D721Med (cell line): ENCODE results near the gene CRTC2.

Source experiments
- DNase-seq: peaks from one replicate; pipeline ENCODE4 v3.0.0; 2011; ENCODE audit warnings: low spot score; ENCODE audit not compliant: insufficient read length
- FAIRE-seq: peaks from 2 replicates; lab custom pipeline; 2011; peaks lifted over from hg19 to GRCh38; lab: Jason Lieb, UNC
- TF ChIP-seq, protein P1 (sequence below): IDR thresholded peaks from 2 replicates; pipeline ENCODE4 v1.5.1; 2012; ENCODE audit warnings: mild to moderate bottlenecking, control low read depth; ENCODE audit not compliant: insufficient read depth; ENCODE audit errors: missing control alignments

CRTC2 gene

DNA sequence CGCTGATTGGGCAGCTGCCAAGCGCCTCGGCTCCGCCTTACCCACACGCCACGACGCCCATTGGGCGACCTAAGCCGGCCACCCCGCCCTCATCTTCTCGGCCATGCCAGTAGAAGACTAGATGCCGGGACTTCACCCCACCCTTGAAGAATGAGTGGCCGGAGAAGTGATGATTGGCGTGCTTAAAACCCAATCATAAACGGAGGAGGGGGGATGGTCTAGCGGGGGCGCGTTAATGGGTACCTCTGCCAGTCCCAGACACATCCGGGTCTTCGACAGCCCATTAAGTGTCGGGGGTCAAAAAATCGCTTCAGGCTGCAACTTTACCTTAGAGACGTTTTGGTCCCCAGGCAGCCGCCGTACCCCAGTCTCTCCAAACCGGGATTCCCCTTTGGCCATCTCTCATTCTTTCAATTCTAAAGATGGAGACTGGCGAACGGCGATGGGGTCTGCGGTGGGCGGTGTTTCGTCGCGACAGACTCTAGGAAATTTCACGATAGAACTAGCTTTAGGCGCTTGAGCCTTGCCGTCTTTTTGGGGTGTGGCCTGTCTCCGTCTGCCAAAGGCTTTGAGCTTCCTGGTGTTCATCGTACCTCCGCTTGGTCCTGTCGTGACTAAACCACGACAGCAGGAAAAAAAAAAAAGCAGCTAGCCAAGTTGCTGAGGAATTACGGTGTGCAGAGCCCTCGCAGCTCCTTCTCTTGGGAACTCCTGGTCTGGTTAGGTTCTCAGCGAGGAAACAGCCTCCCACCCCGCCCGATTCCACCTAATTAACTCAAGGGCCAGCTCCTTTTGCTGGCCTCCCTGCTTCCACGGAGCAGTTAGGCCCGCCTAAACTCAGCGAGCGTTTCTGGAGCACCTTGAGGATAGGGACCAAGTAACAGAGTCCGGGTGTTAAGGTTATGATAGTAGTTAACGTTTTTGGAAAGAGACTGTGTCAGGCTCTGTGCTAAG, 35.2 kb downstream of the CRTC2 start, which contains the start of gene GATAD2B:
Gene GATAD2B (minus strand): TSS at position 1 of the 954 bp plus-strand sequence. CDS start 94,625 bp downstream, outside the sequence.
- FAIRE-seq (no peak), DNase-seq (peak; percentile 94)
- TF ChIP-seq, protein P1, sequence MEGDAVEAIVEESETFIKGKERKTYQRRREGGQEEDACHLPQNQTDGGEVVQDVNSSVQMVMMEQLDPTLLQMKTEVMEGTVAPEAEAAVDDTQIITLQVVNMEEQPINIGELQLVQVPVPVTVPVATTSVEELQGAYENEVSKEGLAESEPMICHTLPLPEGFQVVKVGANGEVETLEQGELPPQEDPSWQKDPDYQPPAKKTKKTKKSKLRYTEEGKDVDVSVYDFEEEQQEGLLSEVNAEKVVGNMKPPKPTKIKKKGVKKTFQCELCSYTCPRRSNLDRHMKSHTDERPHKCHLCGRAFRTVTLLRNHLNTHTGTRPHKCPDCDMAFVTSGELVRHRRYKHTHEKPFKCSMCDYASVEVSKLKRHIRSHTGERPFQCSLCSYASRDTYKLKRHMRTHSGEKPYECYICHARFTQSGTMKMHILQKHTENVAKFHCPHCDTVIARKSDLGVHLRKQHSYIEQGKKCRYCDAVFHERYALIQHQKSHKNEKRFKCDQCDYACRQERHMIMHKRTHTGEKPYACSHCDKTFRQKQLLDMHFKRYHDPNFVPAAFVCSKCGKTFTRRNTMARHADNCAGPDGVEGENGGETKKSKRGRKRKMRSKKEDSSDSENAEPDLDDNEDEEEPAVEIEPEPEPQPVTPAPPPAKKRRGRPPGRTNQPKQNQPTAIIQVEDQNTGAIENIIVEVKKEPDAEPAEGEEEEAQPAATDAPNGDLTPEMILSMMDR: no peak

DNA sequence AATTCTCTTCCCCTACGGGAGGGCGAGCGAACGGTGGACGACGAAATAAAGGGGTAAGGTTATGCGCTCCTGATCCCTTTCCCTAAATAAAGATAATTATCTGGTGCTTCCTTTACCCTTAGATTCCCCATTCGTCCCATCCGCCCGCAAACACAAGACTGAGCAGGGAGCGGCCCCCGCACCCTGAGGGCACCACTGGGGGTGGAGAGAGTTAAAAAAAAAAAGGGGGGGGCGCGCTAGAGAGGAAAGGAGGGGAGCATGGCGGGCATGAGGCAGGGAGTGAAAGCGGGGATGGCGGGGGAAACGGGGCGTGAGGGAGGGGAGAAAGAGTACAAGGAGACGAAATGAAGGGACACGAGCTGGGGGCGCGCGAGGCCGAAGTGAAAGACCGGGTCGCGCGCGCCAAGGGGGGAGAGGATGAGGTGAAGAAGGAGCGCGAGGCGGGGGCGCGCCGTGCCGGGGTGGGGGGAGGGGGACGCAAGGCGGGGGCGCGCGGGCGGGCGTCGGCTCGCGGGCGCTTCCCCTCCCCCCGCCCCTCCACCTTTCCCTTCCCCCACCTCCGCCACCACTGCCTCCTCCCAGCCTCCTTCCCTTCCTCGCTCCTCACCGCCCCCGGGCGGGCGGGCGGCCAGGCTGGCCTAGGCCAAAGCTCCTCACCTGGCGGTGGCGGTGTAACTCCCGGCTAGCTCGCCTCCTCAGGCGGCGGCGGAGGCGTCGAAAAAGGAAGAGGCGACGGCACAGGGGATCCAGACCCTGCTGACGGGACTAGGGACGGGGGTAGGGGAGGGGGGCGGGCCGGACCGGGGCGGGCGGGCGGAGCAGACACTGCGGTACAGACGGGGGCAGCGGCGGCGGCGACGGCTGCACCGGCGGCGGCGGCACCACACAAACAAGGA, 36.1 kb downstream of the CRTC2 start:
- FAIRE-seq (no peak), DNase-seq (peak; percentile 47)
- TF ChIP-seq, protein P1: peak; percentile 21

DNA sequence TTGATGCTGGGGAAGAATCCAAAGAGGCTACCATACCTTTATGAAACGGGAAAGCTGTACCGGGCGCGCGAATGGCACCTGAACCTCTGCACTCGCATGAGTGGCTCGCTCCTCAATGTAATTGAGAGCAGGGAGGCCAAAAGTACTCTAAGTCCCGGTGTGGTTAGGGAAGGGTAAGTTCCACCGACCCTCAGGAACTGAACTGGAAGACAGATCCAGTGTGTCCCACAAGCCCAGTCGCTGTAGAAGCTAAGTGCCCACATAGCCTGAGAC, 36.7 kb downstream of the CRTC2 start:
- TF ChIP-seq, protein P1: no peak
- DNase-seq: no peak
- no peak for FAIRE-seq

DNA sequence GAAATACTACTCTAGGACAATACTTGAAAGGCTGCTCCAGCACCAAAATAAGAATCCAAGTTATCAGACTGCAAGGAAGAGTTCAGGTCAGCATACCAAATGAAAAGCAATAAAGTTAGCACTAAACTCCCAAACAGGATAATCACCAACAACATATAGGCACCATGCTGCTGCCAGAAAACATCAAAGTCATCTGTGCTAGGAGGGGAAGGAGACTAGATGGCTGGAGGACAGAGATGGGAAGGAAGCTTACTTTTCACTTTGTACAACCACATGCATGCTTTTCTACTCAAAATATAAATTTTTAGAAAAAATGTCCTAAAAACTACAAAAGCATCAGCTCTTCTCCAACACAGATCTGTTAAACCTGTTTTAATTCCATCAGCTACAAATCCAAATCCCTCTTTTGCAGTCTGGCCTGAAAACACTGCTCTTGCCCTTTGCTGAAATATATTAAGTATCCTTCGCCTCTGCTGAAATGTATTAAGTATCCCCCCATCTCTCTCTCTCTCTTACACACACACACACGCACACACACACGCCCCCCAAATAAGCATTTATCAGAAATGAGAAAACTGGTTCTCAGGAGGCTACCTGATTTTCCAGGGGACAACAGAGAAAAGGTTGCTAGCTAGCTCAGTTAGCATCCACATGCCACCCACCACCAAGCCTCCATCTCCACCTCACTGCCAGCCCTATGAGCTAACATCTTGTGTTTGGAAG, 37.2 kb downstream of the CRTC2 start:
- no peak for FAIRE-seq
- TF ChIP-seq, protein P1: no peak

DNA sequence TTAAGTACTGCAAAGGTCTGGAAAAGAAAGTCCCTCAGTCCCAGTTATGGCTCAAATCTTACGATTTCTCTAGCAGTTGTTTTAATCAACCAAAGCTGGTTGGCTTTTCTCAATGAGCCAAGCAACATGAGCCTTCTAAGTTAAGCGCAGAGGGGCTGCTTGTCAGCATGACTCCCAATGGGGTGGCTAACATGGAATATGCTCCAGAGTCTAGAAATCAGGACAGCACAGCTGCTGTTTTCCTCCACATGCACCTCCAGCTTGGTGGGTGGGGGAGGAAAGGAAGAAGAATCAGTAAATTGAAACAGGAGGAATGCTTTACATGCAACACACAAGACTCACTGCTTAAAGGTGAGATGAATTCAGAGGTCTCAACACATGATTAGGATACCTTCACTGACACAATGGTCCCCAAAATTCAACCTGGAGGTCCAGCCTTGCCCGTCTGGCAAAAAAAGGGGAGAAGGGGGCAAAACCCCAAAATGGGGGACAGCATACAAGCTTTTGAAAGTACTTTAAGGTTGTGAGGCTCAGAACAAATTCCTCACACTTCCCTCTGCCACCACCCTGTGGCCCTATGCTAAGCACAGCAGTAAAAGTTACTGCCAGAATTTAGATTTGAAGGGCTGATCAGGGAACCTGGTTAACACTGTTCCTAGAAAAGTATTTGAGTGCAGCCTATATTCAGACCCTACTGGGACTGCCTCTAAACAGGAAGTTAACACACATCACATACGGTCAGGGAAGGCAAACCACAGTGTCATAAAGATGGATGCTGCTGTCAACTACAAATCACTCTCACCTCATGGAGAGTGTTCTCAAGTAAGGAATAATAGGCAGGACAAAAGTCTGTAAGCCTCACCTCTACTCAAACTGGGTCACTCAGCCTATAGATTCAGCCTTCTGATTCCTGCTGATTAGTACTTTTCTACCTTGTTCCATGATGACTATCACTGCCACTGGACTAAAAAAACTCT, 38.2 kb downstream of the CRTC2 start:
- no peak for DNase-seq
- no peak for FAIRE-seq
- TF ChIP-seq, protein P1: peak; percentile 33

More for the DNA sequence above, 37.2 kb downstream of the CRTC2 start:
- no peak for DNase-seq

DNA sequence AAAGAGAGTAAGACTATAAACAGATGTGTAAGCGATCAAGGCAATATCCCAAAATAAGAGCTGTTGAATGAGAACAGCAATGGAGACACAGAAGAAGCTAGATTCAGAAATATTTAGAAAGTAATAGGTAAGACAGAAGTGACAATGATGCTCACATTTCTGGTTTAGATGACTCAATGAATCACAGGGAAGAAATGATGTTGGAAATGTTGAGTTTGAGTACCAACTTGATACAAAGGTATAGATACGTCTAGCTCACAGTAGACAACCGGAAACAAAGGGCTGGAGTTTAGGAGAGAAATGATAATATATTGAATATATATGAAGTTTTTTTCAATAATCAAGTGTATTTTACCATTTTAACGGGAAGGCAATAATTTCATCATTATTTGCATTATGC, 42.1 kb downstream of the CRTC2 start:
- no peak for FAIRE-seq
- TF ChIP-seq, protein P1: no peak

More for the DNA sequence above, 42.1 kb downstream of the CRTC2 start:
- no peak for DNase-seq
